ENCODE data around the gene TNIK.

GRCh38 chr3:171198781-171199472 is 261.3 kb downstream of the TNIK start:
- TF ChIP-seq CTCF (IDR thresholded peaks at IDR 0.05) = no peak
- no peak for TF ChIP-seq ZFX (IDR thresholded peaks at IDR 0.05; ENCODE audit: borderline replicate concordance)
